Astrocyte (in vitro differentiated cells and primary cell): ENCODE data around the gene PPM1N.

Experiments
- CTCF ChIP-seq: IDR thresholded peaks from 2 replicates; pipeline ENCODE4 v1.5.1; 2011; ENCODE audit warnings: low read depth, mild to moderate bottlenecking, inconsistent platforms, low read length, moderate library complexity; ENCODE audit not compliant: insufficient read depth
- EZH2 ChIP-seq: IDR thresholded peaks from 2 replicates; pipeline ENCODE4 v1.6.1; 2012; ENCODE audit warnings: mild to moderate bottlenecking, low read length, inconsistent platforms; ENCODE audit not compliant: insufficient read depth

GRCh38 chr19:45529420-45529785 is 31.2 kb downstream of the PPM1N start:
- no peak for TF ChIP-seq CTCF
- TF ChIP-seq EZH2 = no peak
